ENCODE results near the gene NDUFAF2. TPM values are rescaled to one million over a fixed set of nuclear protein-coding genes. Genes with fewer than 3 reads are reported as not detected.

NDUFAF2 gene
- 10.0 and 13.8 TPM in 2 replicates for total RNA-seq

DNA sequence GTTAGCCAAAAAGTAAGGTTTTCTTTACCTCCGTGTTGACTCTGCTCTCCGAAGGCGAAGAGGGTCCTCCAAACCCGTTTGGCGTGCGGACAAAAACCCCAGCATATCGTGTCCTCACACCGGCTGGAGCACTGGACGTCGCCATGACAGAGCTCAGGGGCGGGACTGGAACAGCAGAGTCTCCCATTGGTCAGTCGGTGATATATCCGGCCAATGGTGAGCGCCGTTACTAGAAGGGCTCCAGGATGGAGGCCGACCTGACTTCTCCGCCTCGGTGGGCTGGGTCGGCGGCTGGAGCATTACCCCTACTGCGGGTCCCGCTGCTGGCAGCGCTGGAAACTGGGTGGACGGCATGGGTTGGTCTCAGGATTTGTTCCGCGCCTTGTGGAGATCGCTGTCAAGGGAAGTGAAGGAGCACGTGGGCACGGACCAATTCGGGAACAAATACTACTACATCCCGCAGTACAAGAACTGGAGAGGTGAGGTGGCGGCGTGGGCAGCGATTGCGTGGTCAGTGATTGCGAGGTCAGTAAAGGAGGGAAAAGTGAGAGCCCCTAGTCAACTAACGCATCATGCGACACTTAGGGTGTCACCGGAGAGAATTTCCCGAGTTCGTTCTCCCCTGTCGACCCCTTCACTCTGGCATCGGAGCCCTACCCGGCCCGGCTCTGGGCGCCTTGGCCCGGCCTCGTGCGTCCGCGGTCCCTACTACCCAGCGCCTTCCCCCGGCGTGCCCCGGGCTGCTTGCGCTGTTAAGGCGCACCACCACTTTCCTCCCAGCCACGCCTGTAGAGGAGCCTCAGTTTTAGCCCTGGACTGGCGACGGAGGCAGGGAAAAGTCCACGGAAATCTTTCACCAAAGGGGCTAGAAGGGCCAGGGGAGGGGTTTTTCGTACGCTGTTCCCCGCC lies at the start of gene NDUFAF2, which contains the start of gene ERCC8:
NDUFAF2 (plus strand) TSS at position 302 of the 909 bp plus-strand sequence; CDS start at position 353, 51 bp downstream.
ERCC8 (minus strand) TSS at position 167 of the 909 bp plus-strand sequence; CDS start at position 105, 62 bp downstream.

GRCh38 chr5:61162010-61162831 lies 217.2 kb downstream of the NDUFAF2 start, which contains the start of gene SMIM15:
Gene SMIM15 (minus strand): TSS chr5:61162468. CDS start chr5:61160171, 2,297 bp downstream.

Other genes with a start within 250 kb of the NDUFAF2 start
- 0.63 and 2.0 TPM in 2 replicates for gene DEPDC1B, start 245.0 kb upstream of the NDUFAF2 start, total RNA-seq
- gene ELOVL7, start 100.9 kb upstream of the NDUFAF2 start, total RNA-seq, result 0.07 TPM in 1 of 2 replicates, not detected in the other
- gene ERCC8, start 135 bp upstream of the NDUFAF2 start, total RNA-seq, result 12.6 and 15.7 TPM in 2 replicates
- gene SMIM15, start 217.3 kb downstream of the NDUFAF2 start, total RNA-seq, result 77.0 and 78.7 TPM in 2 replicates

All from smooth muscle cell of the pulmonary artery (primary cell).